Astrocyte (in vitro differentiated cells and primary cell): ENCODE results near the gene YIPF6. TPM values are rescaled to one million over a fixed set of nuclear protein-coding genes. Genes with fewer than 3 reads are reported as not detected.
"Not testable (repeated sequence)": the region's sequence is repeated elsewhere in the genome, so short reads cannot be mapped to it uniquely, and the experiment has no call there.

ENCODE experiments used
- DNase-seq: peaks from one replicate; pipeline ENCODE4 v3.0.0-alpha.2; 2010; ENCODE audit warnings: low read depth
- FAIRE-seq: peaks from 2 replicates; lab custom pipeline; 2011; peaks lifted over from hg19 to GRCh38; lab: Jason Lieb, UNC
- H2AFZ ChIP-seq: 2 replicates; pipeline ENCODE4 v1.6.0; 2012; ENCODE audit warnings: low read depth, low read length, inconsistent platforms
- H3K27ac ChIP-seq: 2 replicates; pipeline ENCODE4 v1.5.1; 2011; ENCODE audit warnings: low read depth, low read length, inconsistent platforms
- H3K27me3 ChIP-seq: 2 replicates; pipeline ENCODE4 v1.6.0; 2011; ENCODE audit warnings: low read length, inconsistent platforms; ENCODE audit not compliant: insufficient read depth
- H3K36me3 ChIP-seq: 2 replicates; pipeline ENCODE4 v1.5.1; 2011; ENCODE audit warnings: low read length, inconsistent platforms; ENCODE audit not compliant: insufficient read depth
- H3K4me1 ChIP-seq: 2 replicates; pipeline ENCODE4 v1.5.1; 2011; ENCODE audit warnings: low read length, inconsistent platforms; ENCODE audit not compliant: insufficient read depth
- H3K4me2 ChIP-seq: 2 replicates; pipeline ENCODE4 v1.6.0; 2012; ENCODE audit warnings: low read length, inconsistent platforms
- H3K4me3 ChIP-seq: 2 replicates; pipeline ENCODE4 v1.5.1; 2011; ENCODE audit warnings: low read depth, mild to moderate bottlenecking, low read length, inconsistent platforms; ENCODE audit not compliant: insufficient read depth
- H3K79me2 ChIP-seq: 2 replicates; pipeline ENCODE4 v1.6.0; 2012; ENCODE audit warnings: mild to moderate bottlenecking, low read length, inconsistent platforms; ENCODE audit not compliant: insufficient read depth
- H3K9ac ChIP-seq: 2 replicates; pipeline ENCODE4 v1.6.0; 2012; ENCODE audit warnings: mild to moderate bottlenecking, low read length, inconsistent platforms
- H3K9me3 ChIP-seq: 2 replicates; pipeline ENCODE4 v1.5.1; 2012; ENCODE audit warnings: low read depth, mild to moderate bottlenecking, low read length, inconsistent platforms; ENCODE audit not compliant: insufficient read depth
- H4K20me1 ChIP-seq: 2 replicates; pipeline ENCODE4 v1.6.0; 2012; ENCODE audit warnings: low read length, inconsistent platforms; ENCODE audit not compliant: insufficient read depth
- H3K27ac Mint-ChIP-seq: one replicate; pipeline ENCODE4 v1.8.0; 2021; ENCODE audit warnings: mild to moderate bottlenecking, mixed read lengths; ENCODE audit not compliant: unreplicated experiment
- H3K27me3 Mint-ChIP-seq: one replicate; pipeline ENCODE4 v1.8.0; 2021; ENCODE audit warnings: low read depth, mixed read lengths; ENCODE audit not compliant: unreplicated experiment
- H3K36me3 Mint-ChIP-seq: one replicate; pipeline ENCODE4 v1.8.0; 2021; ENCODE audit warnings: low read depth, mixed read lengths; ENCODE audit not compliant: unreplicated experiment
- H3K4me1 Mint-ChIP-seq: one replicate; pipeline ENCODE4 v1.8.0; 2021; ENCODE audit warnings: low read depth, mixed read lengths; ENCODE audit not compliant: unreplicated experiment
- H3K4me3 Mint-ChIP-seq: one replicate; pipeline ENCODE4 v1.8.0; 2021; ENCODE audit warnings: mild to moderate bottlenecking, moderate library complexity, mixed read lengths; ENCODE audit not compliant: unreplicated experiment
- H3K9me3 Mint-ChIP-seq: one replicate; pipeline ENCODE4 v1.8.0; 2021; ENCODE audit warnings: mild to moderate bottlenecking, mixed read lengths; ENCODE audit not compliant: unreplicated experiment
- CTCF ChIP-seq: IDR thresholded peaks from 2 replicates; pipeline ENCODE4 v1.5.1; 2011; ENCODE audit warnings: low read depth, mild to moderate bottlenecking, inconsistent platforms, low read length, moderate library complexity; ENCODE audit not compliant: insufficient read depth
- EZH2 ChIP-seq: IDR thresholded peaks from 2 replicates; pipeline ENCODE4 v1.6.1; 2012; ENCODE audit warnings: mild to moderate bottlenecking, low read length, inconsistent platforms; ENCODE audit not compliant: insufficient read depth
- total RNA-seq: library from RNA; stranded (reverse); gene quantifications from 2 replicates; pipeline ENCODE4 v1.2.1, GENCODE V29; 2021

Gene YIPF6
- total RNA-seq, 1 donor from 2014 or later: 33.0 TPM

- Mint-ChIP-seq H3K9me3 (no peaks in the 10 kb centered on the region), H3K36me3 (no peaks in the 10 kb centered on the region), H3K4me3 (no peak overlapping the region), H3K4me1 (no peaks in the 10 kb centered on the region), H3K27me3 (peaks cover 3% of the 10 kb centered on the region), H3K27ac (no peak overlapping the region)
- TF ChIP-seq CTCF (no peak), EZH2 (no peak)
- Histone ChIP-seq H2AFZ (no peak overlapping the region), H3K27ac (no peak overlapping the region), H3K36me3 (no peaks in the 10 kb centered on the region), H3K4me1 (no peaks in the 10 kb centered on the region), H3K4me3 (no peak overlapping the region), H3K27me3 (no peaks in the 10 kb centered on the region), H3K4me2 (no peak overlapping the region), H3K79me2 (no peaks in the 10 kb centered on the region), H3K9me3 (no peaks in the 10 kb centered on the region), H3K9ac (no peak overlapping the region), H4K20me1 (no peaks in the 10 kb centered on the region)
- DNase-seq (no peak), FAIRE-seq (no peak)
Observed at GRCh38 chrX:68463880-68464279, 35.0 kb upstream of the YIPF6 start.

GRCh38 chrX:68464796-68465195 is 34.1 kb upstream of the YIPF6 start:
- Histone ChIP-seq H3K79me2 (no peaks in the 10 kb centered on the region), H2AFZ (no peak overlapping the region), H3K9ac (no peak overlapping the region), H3K36me3 (no peaks in the 10 kb centered on the region), H3K4me1 (no peaks in the 10 kb centered on the region), H3K9me3 (no peaks in the 10 kb centered on the region), H3K27me3 (no peaks in the 10 kb centered on the region), H3K27ac (no peak overlapping the region), H4K20me1 (no peaks in the 10 kb centered on the region), H3K4me3 (no peak overlapping the region), H3K4me2 (no peak overlapping the region)
- H3K4me1 Mint-ChIP-seq: no peaks in the 10 kb centered on the region
- FAIRE-seq (no peak), DNase-seq (no peak)
- TF ChIP-seq CTCF (no peak), EZH2 (no peak)
- H3K4me3 Mint-ChIP-seq: no peak overlapping the region
- peaks cover 3% of the 10 kb centered on the region for H3K27me3 Mint-ChIP-seq
- no peaks in the 10 kb centered on the region for H3K36me3 Mint-ChIP-seq
- H3K27ac Mint-ChIP-seq: no peak overlapping the region
- no peaks in the 10 kb centered on the region for H3K9me3 Mint-ChIP-seq

- Histone ChIP-seq H3K36me3 (no peaks in the 10 kb centered on the region), H3K27me3 (no peaks in the 10 kb centered on the region), H3K9me3 (no peaks in the 10 kb centered on the region), H3K4me3 (no peak overlapping the region), H3K4me1 (no peaks in the 10 kb centered on the region), H4K20me1 (no peaks in the 10 kb centered on the region), H3K4me2 (no peak overlapping the region), H3K79me2 (no peaks in the 10 kb centered on the region), H3K9ac (no peak overlapping the region), H3K27ac (no peak overlapping the region), H2AFZ (no peak overlapping the region)
- TF ChIP-seq CTCF (no peak), EZH2 (no peak)
- no peaks in the 10 kb centered on the region for H3K36me3 Mint-ChIP-seq
- no peaks in the 10 kb centered on the region for H3K27me3 Mint-ChIP-seq
- no peak overlapping the region for H3K27ac Mint-ChIP-seq
- no peak overlapping the region for H3K4me3 Mint-ChIP-seq
- FAIRE-seq: no peak
- DNase-seq: no peak
- H3K9me3 Mint-ChIP-seq: no peaks in the 10 kb centered on the region
- H3K4me1 Mint-ChIP-seq: no peaks in the 10 kb centered on the region
Observed at GRCh38 chrX:68480969-68481368, 17.9 kb upstream of the YIPF6 start.

GRCh38 chrX:68486198-68486597 is 12.7 kb upstream of the YIPF6 start:
- not testable (repeated sequence) for H3K36me3 ChIP-seq, H3K36me3 Mint-ChIP-seq, DNase-seq

More at GRCh38 chrX:68486198-68486597, 12.7 kb upstream of the YIPF6 start:
- H3K27ac Mint-ChIP-seq, H3K4me1 Mint-ChIP-seq, H3K27me3 ChIP-seq, H3K9me3 ChIP-seq, H3K9me3 Mint-ChIP-seq, H3K4me3 ChIP-seq, H3K4me2 ChIP-seq, H3K9ac ChIP-seq, H4K20me1 ChIP-seq, H3K4me3 Mint-ChIP-seq, H3K27me3 Mint-ChIP-seq, H3K4me1 ChIP-seq, H3K79me2 ChIP-seq, H2AFZ ChIP-seq, H3K27ac ChIP-seq, FAIRE-seq: not testable (repeated sequence)
